Adrenal gland (tissue), 5 donors: Measurements from ENCODE around the gene LCAT.

Source experiments
- CTCF ChIP-seq, 6 experiments: fragments of 450-650 bp in 4 of 6; fragments of 200-600 bp in 2 of 6; sonication (generic) in 1 of 6; IDR thresholded peaks; 1 replicate in 5 of 6; 2 replicates in 1 of 6; pipeline versions ENCODE4 v1.5.1 to v1.8.0; 2016 to 2021; ENCODE audit warnings: antibody characterized with exemption in 6 of 6, mild to moderate bottlenecking in 2 of 6, moderate library complexity in 1 of 6
- POLR2A ChIP-seq, 2 donors: fragments of 450-650 bp; IDR thresholded peaks; one replicate each; pipeline ENCODE4 v1.6.1; 2017; ENCODE audit warnings: antibody characterized with exemption in 2 of 2, mild to moderate bottlenecking in 2 of 2, moderate library complexity in 1 of 2
- donor health status: DM: no; HTN: no; CAD: no.

DNA sequence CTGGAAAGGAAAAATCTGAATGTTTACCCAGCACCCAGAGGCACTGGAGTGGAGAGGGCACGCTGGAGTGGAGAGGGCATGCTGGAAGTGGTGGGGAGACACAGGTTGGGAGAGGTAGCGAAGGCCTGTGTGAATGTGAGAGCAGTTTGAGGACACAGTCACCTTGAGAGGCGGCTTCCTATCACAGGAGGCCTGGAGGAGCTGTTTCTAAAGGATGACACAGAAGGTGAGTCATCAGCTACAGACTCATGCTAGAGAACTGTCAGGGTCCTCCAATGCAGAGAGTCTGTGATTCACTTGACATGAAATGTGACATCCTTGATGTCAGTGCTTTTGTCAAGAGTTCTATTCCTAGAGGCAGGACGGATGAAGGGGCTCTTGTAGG, 26.1 kb downstream of the LCAT start:
- TF ChIP-seq CTCF (IDR thresholded peaks at IDR 0.05) = no peak
- peak in 1 of 2 donors; percentile 47 for TF ChIP-seq POLR2A (IDR thresholded peaks at IDR 0.05)
